ENCODE data around the gene CR1. TPM values are rescaled to one million over a fixed set of nuclear protein-coding genes. Genes with fewer than 3 reads are reported as not detected.

CR1 gene
- total and polyA plus RNA-seq, 9 of the 15 experiments (the other 6 are each of a cell fraction or from before 2014, with no cell fraction given): 0.07 to 0.47 (median 0.18) TPM

DNA sequence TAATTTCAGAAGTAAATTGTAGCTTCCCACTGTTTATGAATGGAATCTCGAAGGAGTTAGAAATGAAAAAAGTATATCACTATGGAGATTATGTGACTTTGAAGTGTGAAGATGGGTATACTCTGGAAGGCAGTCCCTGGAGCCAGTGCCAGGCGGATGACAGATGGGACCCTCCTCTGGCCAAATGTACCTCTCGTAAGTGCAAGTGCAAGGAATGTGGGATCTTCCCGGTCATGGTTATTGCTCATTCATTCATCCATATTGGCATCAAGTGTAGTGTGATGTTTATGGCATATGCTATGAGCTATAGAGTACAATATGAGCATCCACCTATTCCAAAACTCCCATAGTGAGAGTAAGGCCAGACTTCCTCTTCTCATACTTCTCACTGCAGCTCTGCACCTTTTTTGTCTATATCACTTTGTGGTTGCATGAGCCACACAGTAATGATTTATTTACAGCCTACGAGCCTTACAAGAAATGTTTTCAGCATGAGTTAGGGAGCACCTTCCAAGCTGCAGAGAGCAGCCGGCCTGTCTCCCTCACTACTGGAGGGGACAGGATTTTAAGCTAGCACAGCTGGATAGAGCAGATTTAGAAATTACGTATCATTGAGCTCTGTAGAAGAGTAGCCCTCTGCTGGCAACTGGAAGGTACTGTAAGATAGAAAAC lies 124.0 kb downstream of the CR1 start (continued):
- TF ChIP-seq, protein P1, sequence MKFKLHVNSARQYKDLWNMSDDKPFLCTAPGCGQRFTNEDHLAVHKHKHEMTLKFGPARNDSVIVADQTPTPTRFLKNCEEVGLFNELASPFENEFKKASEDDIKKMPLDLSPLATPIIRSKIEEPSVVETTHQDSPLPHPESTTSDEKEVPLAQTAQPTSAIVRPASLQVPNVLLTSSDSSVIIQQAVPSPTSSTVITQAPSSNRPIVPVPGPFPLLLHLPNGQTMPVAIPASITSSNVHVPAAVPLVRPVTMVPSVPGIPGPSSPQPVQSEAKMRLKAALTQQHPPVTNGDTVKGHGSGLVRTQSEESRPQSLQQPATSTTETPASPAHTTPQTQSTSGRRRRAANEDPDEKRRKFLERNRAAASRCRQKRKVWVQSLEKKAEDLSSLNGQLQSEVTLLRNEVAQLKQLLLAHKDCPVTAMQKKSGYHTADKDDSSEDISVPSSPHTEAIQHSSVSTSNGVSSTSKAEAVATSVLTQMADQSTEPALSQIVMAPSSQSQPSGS (CRISPR knock-in tag; IDR thresholded peaks at IDR 0.05): no peak
- TF ChIP-seq EHMT2 (IDR thresholded peaks at IDR 0.05) (peak; percentile 50; the same call in 1 of the 2 replicates), IFI16 (CRISPR knock-in tag; IDR thresholded peaks at IDR 0.05) (no peak), TGIF2 (CRISPR knock-in tag; IDR thresholded peaks at IDR 0.05) (no peak), FIP1L1 (IDR thresholded peaks at IDR 0.05; ENCODE audit: low read depth, low read length, poor library complexity, severe bottlenecking) (no peak), NRF1 (conservative IDR thresholded peaks at IDR 0.05 in 1 of 2, IDR thresholded peaks at IDR 0.05 in 1 of 2) (no peak), ZNF165 (CRISPR knock-in tag; IDR thresholded peaks at IDR 0.05; ENCODE audit: borderline replicate concordance) (no peak), FOXJ2 (tag; IDR thresholded peaks at IDR 0.05) (no peak), SAP30 (IDR thresholded peaks at IDR 0.05; ENCODE audit: borderline replicate concordance, insufficient read depth, low read depth, low read length, poor library complexity, severe bottlenecking) (no peak), ZNF584 (CRISPR knock-in tag; IDR thresholded peaks at IDR 0.05; ENCODE audit: low read depth) (no peak), KDM1A (IDR thresholded peaks at IDR 0.05) (0 out of 4 replicates have a peak, but pooled peaks of 1 of the 2 experiments have one; percentile 14), DPF2 (IDR thresholded peaks at IDR 0.05) (peak; percentile 33; the same call in 1 of the 2 replicates), HDAC1 (IDR thresholded peaks at IDR 0.05) (no peak), RBM39 (optimal IDR thresholded peaks at IDR 0.05; ENCODE audit: low read depth, low read length) (no peak)
- TF ChIP-seq, protein P2, sequence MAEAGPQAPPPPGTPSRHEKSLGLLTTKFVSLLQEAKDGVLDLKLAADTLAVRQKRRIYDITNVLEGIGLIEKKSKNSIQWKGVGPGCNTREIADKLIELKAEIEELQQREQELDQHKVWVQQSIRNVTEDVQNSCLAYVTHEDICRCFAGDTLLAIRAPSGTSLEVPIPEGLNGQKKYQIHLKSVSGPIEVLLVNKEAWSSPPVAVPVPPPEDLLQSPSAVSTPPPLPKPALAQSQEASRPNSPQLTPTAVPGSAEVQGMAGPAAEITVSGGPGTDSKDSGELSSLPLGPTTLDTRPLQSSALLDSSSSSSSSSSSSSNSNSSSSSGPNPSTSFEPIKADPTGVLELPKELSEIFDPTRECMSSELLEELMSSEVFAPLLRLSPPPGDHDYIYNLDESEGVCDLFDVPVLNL (CRISPR knock-in tag; IDR thresholded peaks at IDR 0.05; ENCODE audit: low read depth): no peak
- TF ChIP-seq, protein P3, sequence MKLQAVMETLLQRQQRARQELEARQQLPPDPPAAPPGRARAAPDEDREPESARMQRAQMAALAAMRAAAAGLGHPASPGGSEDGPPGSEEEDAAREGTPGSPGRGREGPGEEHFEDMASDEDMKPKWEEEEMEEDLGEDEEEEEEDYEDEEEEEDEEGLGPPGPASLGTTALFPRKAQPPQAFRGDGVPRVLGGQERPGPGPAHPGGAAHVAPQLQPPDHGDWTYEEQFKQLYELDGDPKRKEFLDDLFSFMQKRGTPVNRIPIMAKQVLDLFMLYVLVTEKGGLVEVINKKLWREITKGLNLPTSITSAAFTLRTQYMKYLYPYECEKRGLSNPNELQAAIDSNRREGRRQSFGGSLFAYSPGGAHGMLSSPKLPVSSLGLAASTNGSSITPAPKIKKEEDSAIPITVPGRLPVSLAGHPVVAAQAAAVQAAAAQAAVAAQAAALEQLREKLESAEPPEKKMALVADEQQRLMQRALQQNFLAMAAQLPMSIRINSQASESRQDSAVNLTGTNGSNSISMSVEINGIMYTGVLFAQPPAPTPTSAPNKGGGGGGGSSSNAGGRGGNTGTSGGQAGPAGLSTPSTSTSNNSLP (IDR thresholded peaks at IDR 0.05; ENCODE audit: borderline replicate concordance, low read depth, low read length): peak; percentile 90; the same call in 1 of the 2 replicates
- TF ChIP-seq, protein P4, sequence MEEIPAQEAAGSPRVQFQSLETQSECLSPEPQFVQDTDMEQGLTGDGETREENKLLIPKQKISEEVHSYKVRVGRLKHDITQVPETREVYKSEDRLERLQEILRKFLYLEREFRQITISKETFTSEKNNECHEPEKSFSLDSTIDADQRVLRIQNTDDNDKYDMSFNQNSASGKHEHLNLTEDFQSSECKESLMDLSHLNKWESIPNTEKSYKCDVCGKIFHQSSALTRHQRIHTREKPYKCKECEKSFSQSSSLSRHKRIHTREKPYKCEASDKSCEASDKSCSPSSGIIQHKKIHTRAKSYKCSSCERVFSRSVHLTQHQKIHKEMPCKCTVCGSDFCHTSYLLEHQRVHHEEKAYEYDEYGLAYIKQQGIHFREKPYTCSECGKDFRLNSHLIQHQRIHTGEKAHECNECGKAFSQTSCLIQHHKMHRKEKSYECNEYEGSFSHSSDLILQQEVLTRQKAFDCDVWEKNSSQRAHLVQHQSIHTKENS (CRISPR knock-in tag; IDR thresholded peaks at IDR 0.05): no peak
- TF ChIP-seq, protein P5, sequence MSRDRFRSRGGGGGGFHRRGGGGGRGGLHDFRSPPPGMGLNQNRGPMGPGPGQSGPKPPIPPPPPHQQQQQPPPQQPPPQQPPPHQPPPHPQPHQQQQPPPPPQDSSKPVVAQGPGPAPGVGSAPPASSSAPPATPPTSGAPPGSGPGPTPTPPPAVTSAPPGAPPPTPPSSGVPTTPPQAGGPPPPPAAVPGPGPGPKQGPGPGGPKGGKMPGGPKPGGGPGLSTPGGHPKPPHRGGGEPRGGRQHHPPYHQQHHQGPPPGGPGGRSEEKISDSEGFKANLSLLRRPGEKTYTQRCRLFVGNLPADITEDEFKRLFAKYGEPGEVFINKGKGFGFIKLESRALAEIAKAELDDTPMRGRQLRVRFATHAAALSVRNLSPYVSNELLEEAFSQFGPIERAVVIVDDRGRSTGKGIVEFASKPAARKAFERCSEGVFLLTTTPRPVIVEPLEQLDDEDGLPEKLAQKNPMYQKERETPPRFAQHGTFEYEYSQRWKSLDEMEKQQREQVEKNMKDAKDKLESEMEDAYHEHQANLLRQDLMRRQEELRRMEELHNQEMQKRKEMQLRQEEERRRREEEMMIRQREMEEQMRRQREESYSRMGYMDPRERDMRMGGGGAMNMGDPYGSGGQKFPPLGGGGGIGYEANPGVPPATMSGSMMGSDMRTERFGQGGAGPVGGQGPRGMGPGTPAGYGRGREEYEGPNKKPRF (IDR thresholded peaks at IDR 0.05; ENCODE audit: low read depth, low read length): no peak
- TF ChIP-seq, protein P6, sequence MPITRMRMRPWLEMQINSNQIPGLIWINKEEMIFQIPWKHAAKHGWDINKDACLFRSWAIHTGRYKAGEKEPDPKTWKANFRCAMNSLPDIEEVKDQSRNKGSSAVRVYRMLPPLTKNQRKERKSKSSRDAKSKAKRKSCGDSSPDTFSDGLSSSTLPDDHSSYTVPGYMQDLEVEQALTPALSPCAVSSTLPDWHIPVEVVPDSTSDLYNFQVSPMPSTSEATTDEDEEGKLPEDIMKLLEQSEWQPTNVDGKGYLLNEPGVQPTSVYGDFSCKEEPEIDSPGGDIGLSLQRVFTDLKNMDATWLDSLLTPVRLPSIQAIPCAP (CRISPR knock-in tag; IDR thresholded peaks at IDR 0.05; ENCODE audit: borderline replicate concordance): no peak
